Epithelial cell of esophagus (primary cell): ENCODE results near the gene FOXP4.

Source experiments
- DNase-seq: peaks from one replicate; pipeline ENCODE4 v3.0.0; 2010; ENCODE audit warnings: low read depth
- H3K4me3 ChIP-seq: 2 replicates; pipeline ENCODE4 v1.5.1; 2011; ENCODE audit warnings: mild to moderate bottlenecking, low read length, control low read depth
- CTCF ChIP-seq: IDR thresholded peaks from 2 replicates; pipeline ENCODE4 v1.5.1; 2011; ENCODE audit warnings: low read depth, mild to moderate bottlenecking, low read length, control low read depth, inconsistent platforms; ENCODE audit not compliant: insufficient read depth; ENCODE audit errors: missing control alignments

Gene FOXP4

GRCh38 chr6:41529970-41530369, 16.2 kb upstream of the FOXP4 start:
- H3K4me3 ChIP-seq: no peak overlapping the region
- TF ChIP-seq CTCF: no peak
- DNase-seq: no peak

- no peak overlapping the region for H3K4me3 ChIP-seq
- no peak for TF ChIP-seq CTCF
- DNase-seq: no peak
Observed at GRCh38 chr6:41530476-41530875, 15.7 kb upstream of the FOXP4 start.

GRCh38 chr6:41531016-41531415, 15.2 kb upstream of the FOXP4 start:
- TF ChIP-seq CTCF: no peak
- DNase-seq: no peak

GRCh38 chr6:41531591-41532582, 14.3 kb upstream of the FOXP4 start:
- no peak overlapping the region for H3K4me3 ChIP-seq
- no peak for TF ChIP-seq CTCF
- DNase-seq: no peak

More at GRCh38 chr6:41531016-41531415, 15.2 kb upstream of the FOXP4 start:
- no peak overlapping the region for H3K4me3 ChIP-seq

- no peak overlapping the region for H3K4me3 ChIP-seq
- no peak for TF ChIP-seq CTCF
- no peak for DNase-seq
Observed at GRCh38 chr6:41535766-41536165, 10.4 kb upstream of the FOXP4 start.

GRCh38 chr6:41536795-41537758, 9.1 kb upstream of the FOXP4 start:
- DNase-seq: peak; percentile 87
- no peak overlapping the region for H3K4me3 ChIP-seq
- no peak for TF ChIP-seq CTCF
